Gastroesophageal sphincter (tissue), 3 donors: Measurements from ENCODE around the gene NUTM2E.
"Not testable (repeated sequence)": the region's sequence is repeated elsewhere in the genome, so short reads cannot be mapped to it uniquely, and the experiment has no call there.

ENCODE experiments used
- POLR2A ChIP-seq, 2 donors: fragments of 450-650 bp; IDR thresholded peaks; one replicate each; pipeline ENCODE4 v1.6.1; 2017; ENCODE audit warnings: antibody characterized with exemption in 2 of 2, mild to moderate bottlenecking in 2 of 2, moderate library complexity in 1 of 2
- POLR2AphosphoS5 ChIP-seq: sonication (generic); formaldehyde crosslinking; IDR thresholded peaks from one replicate; pipeline ENCODE4 v1.6.1; 2017; ENCODE audit warnings: antibody characterized with exemption
- TF ChIP-seq, protein P1 (sequence below), 4 experiments: fragments of 200-600 bp in 2 of 4; fragments of 450-650 bp in 2 of 4; sonication (generic) in 1 of 4; IDR thresholded peaks; one replicate each; pipeline ENCODE4 v1.5.1; 2017 to 2019; ENCODE audit warnings: antibody characterized with exemption in 4 of 4, mild to moderate bottlenecking in 2 of 4, moderate library complexity in 2 of 4

DNA sequence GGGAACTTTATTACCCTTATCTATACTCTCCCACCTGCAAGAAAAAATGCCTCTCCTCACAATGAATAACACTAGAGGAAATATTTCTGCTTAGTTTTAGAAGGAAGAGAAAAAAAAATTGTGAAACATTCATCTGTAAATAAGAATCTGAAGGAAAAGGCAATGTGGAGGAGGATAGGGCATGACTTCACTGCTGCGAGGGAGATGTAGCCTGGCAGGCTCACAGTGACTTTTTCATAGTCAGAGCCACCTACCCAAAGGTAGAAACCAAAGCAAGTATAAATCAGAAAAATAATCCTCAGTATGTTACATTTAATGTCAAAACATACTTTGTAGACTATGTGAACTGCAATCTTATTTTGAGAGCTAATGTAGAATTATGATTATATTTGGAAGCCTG, 10.4 kb downstream of the NUTM2E start:
- TF ChIP-seq, protein P1, sequence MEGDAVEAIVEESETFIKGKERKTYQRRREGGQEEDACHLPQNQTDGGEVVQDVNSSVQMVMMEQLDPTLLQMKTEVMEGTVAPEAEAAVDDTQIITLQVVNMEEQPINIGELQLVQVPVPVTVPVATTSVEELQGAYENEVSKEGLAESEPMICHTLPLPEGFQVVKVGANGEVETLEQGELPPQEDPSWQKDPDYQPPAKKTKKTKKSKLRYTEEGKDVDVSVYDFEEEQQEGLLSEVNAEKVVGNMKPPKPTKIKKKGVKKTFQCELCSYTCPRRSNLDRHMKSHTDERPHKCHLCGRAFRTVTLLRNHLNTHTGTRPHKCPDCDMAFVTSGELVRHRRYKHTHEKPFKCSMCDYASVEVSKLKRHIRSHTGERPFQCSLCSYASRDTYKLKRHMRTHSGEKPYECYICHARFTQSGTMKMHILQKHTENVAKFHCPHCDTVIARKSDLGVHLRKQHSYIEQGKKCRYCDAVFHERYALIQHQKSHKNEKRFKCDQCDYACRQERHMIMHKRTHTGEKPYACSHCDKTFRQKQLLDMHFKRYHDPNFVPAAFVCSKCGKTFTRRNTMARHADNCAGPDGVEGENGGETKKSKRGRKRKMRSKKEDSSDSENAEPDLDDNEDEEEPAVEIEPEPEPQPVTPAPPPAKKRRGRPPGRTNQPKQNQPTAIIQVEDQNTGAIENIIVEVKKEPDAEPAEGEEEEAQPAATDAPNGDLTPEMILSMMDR (IDR thresholded peaks at IDR 0.05) = not testable (repeated sequence)
- TF ChIP-seq POLR2A (IDR thresholded peaks at IDR 0.05); POLR2AphosphoS5: not testable (repeated sequence)
